Loucy (cell line): ENCODE results near the gene VMAC.

ENCODE experiments used
- CTCF ChIP-seq: fragments of 200-600 bp; sonication (generic); conservative IDR thresholded peaks from 2 replicates; pipeline ENCODE4 v1.5.1; 2014; ENCODE audit warnings: mild to moderate bottlenecking, antibody characterized with exemption, low read length
- EZH2phosphoT487 ChIP-seq: fragments of 200-600 bp; IDR thresholded peaks from 2 replicates; pipeline ENCODE4 v1.6.1; 2018; ENCODE audit warnings: antibody characterized with exemption, mild to moderate bottlenecking, moderate library complexity, borderline replicate concordance

- TF ChIP-seq CTCF (no peak), EZH2phosphoT487 (no peak)
These were observed 25.0 kb downstream of the VMAC start for GRCh38 chr19:5929625-5930024.
